HG02588 (cell line): Measurements from ENCODE around the gene ARHGEF19.

Experiments used
- ATAC-seq: cut with Tn5 transposase; IDR thresholded peaks from one replicate; pipeline ENCODE4 v1.9.1; 2021; ENCODE audit warnings: mild to moderate bottlenecking, moderate library complexity; ENCODE audit not compliant: unreplicated experiment

Gene ARHGEF19

DNA sequence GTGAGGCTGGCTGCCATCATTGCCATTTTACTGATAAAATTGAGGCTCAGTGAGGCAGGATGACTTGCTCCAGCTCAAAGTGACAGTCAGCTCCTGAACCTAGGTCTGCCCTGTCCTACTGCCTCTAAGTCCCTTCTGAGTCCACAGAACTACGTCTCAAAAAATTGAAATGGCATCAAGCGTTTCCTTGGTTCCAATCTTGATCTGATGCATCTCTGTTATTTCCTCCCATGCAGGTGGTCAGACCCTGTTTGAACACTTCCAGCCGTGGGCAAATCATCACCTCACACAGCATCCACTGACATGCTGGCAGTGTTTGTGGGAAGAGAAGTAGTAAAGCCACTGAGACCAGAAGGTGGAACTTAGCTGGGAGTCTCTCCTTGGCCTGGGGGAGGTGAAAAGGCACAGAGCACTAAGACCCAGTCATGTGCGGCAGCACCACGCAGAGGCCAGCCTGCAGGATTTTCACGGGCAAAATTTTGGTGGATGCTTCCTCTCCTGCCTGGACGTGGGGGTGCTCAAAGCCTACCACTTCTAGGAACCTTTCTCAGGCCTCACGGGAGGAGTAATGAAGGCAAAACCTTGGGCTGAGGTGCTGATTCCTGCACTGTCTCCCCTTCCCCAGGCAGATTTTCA lies 32.3 kb upstream of the ARHGEF19 start:
- ATAC-seq, result no peak

DNA sequence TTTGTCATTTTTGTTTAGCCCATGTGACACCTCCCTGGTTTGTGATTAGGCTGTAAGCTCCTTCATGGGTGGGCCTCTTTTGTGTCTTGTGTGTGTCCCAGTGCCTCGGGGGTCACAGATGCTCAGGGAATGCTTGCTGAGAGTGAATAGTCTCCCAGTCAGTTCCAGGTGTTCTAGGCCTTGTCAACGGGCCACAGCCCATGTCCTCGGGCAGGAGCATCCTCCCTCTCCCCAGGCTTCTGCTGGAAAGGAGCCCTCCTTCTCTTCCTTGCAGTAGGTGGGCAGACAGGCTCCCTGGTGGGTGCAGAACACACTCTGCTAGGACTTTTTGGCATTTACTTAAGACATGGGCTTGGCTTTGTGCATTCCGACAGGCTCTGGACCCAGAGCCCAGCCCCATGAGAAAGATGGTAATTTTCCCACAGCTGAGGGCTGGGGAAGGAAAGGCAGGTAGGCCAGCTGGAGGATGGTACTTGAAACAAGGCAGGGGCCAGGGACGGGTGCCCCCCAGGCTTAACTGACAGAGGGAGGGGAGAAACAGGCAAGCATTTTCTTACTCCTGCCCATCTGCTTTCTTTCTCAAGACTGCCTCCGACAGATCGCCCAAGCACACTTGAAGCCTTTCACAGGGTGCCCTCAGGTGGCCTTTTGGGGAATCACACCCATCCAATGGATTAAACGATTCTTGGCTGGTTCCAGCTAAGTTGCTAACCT lies 31.6 kb upstream of the ARHGEF19 start:
- ATAC-seq, result no peak

DNA sequence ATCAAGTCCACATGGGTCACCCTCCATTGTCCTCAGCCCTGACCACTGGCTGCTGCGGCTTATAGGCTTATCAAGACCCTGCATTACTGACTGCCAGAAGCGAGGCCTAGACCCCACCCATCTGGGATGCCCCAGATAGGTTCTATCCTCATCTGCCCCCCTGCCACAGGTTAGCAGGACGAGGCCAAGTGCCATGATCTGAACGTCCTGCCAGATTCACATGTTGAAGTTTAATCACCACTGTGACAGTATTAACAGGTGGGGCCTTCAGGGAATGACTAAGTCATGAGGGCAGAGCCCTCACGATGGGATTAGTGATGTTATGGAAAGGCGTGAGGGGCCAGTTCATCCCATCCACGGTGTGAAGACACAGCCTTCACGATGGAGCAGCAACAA lies 30.8 kb upstream of the ARHGEF19 start:
- no peak for ATAC-seq

DNA sequence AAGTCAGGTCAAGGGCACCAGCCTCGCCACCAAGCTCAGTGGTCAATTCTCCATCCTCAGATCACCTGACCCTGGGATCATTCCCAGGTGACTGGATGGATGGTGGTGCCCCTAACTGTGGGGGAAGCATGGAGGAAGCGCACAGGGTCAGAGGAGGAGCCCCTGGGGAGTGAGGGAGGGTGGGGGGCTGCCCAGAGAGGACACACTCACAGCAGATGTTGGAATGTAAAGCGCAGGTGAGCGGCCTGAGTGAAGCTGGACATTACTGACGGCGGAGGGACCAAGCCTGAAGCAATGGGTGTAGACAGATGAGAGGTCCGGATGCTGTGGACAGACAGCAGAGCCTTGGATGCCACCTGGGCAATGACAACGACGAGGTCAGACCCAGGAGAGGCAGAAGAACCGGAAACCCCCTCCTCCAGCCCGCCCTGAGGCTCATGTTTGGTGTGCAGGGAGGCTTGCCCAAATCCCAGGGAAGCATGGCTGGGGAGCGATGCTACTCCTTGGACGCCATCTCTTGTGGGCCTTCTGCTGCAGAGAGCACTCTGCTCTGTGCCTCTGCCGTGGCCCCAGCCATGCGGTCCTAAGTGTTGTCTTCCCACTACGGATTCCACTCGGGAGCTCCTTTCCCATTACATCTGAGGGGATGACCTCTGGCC lies 30.2 kb upstream of the ARHGEF19 start:
- ATAC-seq, result no peak

DNA sequence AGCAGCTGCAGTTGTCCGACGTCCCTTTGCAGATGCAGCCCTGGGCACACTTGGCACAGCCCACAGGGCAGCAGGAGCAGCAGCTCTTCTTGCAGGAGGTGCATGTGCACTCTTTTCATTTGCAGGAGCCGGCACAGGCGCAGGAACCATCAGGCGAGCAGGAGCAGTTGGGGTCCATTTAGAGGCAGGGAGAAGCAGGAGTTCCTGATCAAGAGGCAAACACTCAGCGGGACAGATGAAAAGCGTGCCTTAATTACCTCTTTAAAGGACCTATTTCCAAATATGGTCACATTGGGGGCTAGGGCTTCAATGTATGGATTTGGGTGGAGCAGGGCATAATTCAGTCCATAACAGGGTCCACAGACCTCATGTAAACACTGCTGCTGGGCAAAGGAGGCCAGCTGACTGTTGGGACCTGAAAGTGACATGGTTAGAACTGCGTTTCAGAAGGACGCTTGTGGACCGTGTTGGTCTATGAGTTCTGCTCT lies 28.8 kb upstream of the ARHGEF19 start:
- no peak for ATAC-seq

DNA sequence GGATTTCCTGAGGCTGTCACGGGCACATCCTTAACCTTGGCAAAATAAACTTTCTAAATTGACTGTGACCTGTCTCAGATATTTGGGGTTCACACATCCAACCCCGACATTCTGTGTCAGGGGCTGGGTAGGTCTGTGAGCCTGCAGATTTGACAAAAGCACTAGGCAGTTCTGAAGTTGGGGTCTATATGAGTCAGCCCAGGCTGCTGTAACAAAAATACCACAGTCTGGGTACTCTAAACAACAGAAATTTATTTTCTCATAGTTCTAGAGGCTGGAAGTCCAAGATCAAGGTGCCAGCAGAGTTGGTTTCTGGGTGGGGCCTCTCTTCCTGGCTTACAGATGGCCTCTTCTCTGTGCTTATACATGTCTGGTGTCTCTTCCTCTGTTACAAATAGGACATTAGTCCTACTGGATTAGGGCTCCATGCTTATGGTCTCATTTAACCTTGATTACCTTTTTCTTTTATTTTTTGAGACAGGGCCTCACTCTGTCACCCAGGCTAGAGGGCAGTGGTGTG lies 27.6 kb upstream of the ARHGEF19 start:
- ATAC-seq, result no peak

DNA sequence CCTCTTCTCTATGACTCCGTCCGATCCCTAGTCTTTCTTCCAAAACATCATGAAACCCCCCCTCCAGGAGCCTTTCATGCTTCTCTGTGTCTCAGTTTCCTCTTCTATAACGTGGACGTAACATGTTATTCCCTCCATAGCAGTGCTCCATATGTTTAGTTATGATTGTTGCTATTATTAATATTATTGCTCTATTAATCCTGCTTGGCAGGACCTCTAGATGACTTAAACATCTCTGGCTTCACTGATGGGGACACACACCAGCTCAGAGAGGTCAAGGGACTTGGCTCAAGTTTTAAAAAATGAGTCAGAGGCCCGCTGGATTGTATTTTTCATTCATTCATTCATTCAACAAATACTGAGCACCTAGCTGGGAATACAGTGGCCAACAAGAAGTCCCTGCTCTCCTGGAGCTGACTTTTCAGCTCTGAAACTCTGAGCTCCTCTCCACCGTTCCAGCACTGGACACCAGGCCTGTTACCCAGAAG lies 24.9 kb upstream of the ARHGEF19 start:
- ATAC-seq, result no peak

DNA sequence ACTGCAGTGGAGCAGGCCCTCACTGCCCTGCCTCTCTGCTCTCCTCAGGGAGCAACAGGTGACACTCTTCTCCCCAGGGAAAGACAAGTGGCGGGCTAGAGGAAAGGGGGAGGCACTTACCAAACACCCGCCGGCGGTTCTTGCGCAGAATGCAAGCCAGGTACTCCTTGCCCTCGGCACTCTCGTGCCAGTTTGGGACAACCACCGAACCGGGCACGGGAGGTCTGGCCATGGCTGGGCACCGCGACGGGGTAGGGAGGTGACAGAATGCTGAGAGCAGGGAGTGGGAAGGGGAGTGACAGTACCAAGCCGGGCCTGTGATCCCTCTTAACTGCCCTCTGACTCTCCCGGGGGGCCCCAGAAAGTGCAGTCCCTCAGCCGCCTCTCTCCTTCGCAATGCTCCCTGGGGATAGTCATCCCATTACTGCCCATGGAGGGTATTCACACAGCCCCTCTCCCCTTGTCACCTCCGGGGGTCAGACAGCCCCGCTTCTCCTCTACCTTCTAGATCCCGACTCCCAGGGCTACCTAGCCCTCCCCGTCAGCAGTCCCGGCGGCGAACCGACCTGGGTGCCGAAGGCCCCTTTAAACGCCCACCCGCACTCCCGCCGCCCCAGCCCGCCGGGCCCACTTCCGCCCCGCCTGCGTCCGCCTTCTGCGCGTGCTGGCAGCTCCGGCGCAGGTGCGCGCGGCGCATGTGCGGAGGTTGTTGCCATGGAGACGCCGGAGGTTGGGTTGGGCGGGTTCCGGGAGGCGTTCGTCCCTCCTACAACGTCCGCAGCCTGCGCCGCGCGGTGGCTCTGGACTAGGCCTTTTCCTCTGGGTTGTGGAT lies 24.3 kb upstream of the ARHGEF19 start, which contains the start of gene CPLANE2:
Gene CPLANE2, minus strand, starts transcription at position 673 of the 832 bp plus-strand sequence. Its CDS starts 441 bp downstream, at position 232.
- peak; percentile 83 for ATAC-seq

DNA sequence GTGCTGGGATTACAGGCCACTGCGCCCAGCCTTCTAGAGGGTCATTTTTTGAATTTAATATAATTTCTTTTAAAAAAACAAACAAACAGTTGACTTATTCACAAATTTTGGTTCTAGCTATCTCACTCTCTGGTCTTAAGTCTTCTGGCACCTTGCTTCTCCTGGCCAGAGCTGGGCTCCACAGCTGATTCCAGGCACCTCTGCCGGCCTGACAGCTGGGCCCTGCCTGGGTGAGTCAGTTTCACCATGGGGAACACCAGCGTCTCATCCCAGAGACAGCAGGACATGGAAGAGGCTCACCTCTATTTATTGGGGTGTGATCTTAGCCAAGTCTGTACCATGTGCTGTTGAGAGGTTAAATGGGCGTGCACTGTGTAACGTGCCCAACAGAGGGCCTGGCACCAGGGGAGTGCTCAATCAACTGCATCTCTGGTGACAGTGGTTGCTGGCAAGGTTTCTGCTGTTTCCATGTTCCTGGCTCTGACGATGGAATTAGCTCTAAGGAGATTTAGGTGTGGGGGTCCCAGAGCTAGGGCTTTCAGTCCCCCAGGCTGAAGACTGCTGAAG lies 23.6 kb upstream of the ARHGEF19 start:
- peak; percentile 45 for ATAC-seq

DNA sequence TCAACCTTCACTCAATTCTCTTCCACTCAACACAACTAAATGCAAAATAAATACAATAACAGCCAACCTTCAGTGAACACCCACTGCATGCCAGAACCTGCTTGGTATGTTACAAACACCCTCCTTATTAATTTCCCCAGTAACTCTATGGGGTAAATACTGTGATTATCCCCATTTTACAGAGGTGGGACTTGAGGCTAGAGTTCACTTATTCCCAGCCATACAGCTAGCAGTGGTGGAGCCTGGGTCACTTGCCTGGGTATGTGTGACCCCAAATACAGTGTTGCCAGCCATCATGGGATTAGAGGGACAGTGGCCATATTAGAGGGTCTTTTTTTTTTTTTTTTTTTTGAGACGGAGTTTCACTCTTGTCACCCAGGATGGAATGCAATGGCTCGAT lies 22.9 kb upstream of the ARHGEF19 start:
- ATAC-seq, result no peak

DNA sequence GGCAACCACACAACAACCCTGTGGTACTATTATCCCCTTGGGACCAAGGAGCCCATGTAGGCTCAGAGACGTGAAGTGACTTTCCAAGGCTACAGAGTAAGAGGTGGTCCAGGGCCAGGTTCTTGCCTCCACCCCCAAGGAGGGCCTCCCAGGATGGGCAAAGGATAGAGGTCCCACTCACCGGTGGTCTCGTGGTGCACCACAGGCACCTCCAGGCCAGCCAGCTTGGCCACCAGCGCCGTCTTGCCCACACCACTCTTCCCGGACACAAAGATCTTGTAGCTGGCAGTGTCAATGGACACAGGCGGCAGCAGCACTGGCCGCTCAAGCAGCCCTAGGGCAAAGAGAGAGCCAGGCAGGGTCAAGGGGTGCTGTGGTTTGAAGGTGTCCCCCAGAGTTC lies 21.0 kb upstream of the ARHGEF19 start:
- ATAC-seq, result no peak

DNA sequence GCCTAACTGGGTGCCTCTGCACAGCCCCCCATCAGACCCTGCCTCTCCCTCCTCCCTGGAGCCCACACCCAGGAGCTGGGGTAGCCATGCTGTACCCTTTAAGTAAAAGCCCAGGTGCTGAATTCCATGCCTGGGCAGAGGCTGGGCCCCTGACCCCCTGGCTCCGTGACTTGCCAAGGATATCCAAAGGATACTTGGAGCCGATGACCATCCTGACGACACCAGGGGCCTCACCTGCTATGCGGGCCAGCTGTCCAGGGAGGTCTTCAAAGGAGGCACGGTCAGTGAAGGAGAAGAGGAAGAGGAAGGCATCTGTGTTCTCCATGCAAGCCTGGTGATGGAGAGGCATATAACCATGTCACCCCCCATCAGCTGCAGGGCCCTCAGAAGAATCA lies 19.9 kb upstream of the ARHGEF19 start:
- ATAC-seq, result no peak

DNA sequence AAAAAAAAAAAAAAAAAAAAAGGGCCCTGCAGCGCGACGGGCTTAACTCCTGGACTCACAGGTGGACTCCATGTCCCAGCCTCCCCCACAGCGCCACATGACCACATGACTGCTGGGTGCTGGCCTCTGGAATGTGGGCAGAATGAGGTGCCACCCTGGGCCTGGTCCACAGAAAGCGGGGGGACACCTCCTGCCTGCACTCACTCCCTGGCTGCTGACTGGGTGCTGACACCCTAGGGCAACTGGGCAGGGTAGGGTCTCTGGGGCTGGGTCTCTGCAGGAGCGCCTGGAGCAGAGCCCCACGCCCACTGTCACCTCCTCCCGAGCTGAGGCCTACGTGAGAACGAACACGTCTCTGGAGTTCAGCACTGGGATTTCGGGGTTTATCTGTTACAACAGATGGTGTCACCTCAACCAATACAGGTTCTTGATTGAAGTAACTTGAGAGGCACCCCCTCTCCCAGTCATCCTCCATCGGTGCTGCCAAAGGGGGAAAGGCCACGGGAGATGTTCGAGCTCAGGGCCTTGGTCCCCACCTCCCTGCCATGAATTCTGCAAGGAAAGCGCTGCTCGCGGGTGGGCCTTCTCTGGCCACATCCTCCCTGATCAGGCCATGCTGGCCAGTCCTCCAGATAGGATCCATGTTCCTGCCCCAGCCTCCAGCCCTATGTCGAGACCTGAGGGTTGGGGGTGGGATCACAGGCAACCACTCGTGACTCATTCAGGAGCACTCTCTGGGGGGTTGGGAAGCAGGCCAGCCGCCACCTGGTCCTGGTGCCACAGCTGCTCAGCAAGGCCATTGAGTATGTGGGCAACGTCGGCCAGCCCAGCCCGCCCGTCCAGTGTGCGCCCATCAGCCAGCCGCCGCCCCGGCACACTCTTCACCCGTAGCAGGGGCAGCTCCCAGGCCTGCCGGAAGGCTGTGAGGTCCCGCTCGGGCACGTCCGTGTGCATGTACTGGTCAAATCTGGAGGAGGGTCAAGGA lies 19.2 kb upstream of the ARHGEF19 start:
- no peak for ATAC-seq

DNA sequence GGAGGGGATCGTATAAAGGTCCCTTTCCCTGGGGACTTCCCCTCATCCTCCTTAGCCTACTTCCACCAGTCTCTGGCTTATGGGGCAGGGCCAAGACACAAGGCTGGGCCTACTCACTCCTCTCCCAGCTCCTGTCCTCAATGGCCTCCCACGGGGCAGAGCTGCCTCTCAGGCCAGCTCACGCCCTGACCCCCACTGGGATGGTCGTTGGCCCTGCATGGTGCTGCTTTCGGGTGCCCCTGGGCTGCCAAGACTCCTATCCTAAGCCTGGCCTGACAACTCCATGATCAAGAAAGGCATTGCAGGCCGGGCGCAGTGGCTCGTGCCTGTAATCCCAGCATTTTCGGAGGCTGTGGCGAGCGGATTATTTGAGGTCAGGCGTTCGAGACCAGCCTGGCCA lies 18.3 kb upstream of the ARHGEF19 start:
- no peak for ATAC-seq

DNA sequence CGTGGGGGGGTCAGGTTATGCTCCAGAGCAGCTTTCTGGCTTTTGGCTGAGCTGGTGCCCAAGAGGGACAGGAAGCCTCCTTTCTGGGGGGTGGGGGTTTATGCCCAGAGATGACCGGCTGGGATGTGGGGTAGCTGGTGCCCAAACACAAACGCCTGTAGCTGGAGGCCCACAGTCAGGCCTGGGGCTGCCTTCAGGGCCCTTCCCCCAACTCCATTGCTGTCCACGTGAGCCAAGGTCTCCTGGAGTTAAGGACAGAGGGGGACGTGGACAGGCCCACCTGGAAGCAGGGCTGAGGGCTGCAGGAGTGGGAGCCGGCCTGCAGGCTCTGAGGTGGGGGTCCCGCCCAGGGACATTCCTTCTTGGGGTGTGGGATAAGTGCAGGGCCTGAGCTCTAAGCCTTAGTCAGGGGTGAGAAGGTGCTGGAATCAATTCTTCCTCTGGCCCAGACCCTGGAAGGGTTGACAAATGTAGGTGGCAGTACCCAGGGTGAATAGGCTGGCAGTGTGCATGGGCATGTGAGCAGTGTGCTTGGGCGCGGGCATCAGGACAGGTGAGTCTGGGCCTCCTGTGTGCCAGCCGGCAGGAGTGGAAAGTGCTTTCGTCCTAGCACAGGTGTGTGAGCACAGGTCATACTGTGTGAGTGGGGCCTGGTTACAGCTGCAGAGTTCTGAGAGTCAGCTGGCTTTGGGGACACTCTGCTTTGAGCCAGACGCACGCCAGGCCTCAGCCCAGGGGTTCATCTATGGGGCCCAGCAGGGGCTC lies 17.7 kb upstream of the ARHGEF19 start:
- no peak for ATAC-seq

DNA sequence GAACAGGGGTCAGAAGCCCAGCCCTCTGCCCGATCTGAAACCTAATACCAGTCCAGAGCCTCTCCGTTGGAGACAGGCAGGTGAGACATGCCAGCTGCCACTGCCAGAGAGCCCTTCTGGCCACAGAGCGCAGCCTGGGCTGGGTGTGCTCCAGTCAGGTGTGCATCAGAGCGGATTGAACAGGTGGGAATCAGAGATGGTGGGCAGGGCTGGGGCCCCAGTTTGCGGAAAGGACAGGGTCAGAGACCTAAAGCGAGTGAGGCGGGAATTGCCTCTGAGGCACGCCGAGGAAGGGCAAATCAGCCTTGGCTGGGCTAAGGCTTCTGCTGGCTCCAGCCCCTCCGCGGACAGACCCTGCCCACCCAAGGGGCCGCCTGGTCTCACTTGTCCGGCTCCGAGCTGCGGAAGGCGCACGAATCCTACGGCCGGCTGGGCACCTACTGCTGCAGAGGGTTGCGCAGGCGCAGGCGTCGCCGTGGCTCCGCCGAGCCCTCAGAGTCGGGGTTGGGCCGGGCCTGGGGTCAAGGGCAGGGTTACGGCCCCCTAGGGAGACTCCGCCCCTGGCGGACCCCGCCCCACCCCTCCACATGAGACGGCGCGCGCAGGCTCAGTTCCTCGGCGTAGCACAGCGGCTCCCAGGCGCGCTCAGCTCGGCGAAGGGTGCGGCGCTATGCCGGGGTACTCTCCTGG lies 14.2 kb upstream of the ARHGEF19 start:
- no peak for ATAC-seq

DNA sequence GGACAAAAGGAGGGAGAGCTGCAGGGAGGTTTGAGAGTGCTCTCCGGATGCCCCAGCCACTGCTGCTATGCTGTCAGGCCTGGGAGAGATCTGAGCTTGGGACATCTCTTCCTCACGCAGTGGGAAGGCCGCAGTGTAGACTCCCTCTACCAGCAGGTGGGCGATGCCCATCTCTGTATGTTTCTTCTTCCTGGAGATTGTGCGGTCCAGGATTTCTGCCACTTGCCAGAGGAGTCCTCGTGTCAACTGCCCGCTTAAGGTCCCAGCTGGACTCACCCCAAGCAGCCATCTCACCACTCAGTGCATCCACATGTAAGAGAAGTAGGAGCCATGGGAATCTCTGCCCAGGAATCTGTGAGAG lies 13.7 kb upstream of the ARHGEF19 start:
- no peak for ATAC-seq

DNA sequence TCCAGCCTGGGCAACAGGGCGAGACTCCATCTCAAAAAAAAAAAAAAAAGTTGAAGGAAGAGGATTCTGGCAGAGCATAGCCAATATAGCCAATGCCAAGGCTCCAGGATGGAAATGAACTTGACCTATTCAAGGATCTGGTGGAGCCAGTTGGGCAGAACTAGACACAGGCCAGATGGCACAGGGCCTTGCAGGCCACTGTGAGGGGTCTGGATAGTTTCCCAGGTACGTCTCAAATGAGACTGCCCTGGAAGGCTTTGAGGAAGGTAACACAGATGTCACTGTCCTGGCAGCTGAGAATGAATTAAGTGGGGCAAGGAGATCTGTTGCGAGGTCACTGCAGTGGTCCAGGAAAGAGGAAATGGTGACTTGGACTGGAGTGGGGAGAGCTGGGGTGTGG lies 12.0 kb upstream of the ARHGEF19 start:
- ATAC-seq, result no peak
